HG03432 (cell line): ENCODE data around the gene GOLGA6L6.
"Not testable (repeated sequence)": the region's sequence is repeated elsewhere in the genome, so short reads cannot be mapped to it uniquely, and the experiment has no call there.

ENCODE experiments used
- ATAC-seq: cut with Tn5 transposase; IDR thresholded peaks from one replicate; pipeline ENCODE4 v1.9.1; 2021; ENCODE audit warnings: mild to moderate bottlenecking, moderate library complexity; ENCODE audit not compliant: unreplicated experiment

GOLGA6L6 gene, protein sequence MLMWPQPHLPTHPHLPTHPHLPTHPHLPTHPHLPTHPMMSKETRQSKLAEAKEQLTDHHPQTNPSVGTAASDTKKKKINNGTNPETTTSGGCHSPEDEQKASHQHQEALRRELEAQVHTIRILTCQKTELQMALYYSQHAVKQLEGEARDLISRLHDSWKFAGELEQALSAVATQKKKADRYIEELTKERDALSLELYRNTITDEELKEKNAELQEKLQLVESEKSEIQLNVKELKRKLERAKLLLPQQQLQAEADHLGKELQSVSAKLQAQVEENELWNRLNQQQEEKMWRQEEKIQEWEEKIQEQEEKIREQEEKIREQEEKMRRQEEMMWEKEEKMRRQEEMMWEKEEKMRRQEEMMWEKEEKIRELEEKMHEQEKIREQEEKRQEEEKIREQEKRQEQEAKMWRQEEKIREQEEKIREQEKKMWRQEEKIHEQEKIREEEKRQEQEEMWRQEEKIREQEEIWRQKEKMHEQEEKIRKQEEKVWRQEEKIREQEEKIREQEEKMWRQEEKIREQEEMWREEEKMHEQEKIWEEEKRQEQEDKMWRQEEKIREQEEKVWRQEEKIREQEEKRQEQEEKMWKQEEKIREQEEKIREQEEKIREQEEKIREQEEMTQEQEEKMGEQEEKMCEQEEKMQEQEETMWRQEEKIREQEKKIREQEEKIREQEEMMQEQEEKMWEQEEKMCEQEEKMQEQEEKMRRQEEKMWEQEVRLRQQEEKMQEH

DNA sequence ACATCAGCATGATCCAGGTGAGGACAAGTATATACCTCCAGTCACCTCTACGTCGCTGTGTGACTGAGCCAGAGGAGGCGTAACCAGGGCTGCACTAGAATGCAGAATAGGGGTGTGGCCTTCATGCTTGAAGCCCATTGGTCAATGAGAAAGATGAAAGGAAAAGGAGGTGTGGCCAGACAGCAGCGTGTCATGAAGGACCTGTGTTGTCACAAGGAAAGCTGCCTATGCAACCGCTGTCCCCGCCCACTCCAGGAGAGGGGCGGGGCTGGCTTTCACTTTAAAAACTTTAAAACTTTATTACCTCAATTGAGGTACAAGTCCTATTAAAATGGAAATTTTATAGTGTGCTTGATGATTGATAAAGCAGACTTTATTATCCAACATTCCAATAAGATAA is at the start of gene GOLGA6L6:
Gene GOLGA6L6 (minus strand): TSS at position 101 of the 400 bp plus-strand sequence. CDS start 91 bp downstream, at position 10.
- not testable (repeated sequence) for ATAC-seq

DNA sequence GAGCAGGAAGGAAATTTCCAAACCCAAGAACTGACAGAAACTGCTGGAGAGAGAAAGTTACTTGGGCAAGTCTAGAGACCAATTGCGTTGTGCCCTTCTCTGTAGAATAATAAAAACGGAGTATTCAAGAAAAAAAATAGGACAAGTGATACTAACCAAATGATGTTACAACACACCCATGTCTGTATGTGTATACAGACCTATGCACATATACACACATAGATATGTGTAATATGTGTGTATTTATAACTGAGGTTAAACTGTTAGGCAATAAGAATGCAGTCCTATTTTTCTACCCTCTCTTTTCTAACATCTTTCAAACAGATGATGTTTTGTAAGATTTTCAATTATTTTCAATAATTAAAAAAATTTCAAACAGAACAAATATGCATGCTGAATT is 48.5 kb upstream of the GOLGA6L6 start:
- ATAC-seq: not testable (repeated sequence)

DNA sequence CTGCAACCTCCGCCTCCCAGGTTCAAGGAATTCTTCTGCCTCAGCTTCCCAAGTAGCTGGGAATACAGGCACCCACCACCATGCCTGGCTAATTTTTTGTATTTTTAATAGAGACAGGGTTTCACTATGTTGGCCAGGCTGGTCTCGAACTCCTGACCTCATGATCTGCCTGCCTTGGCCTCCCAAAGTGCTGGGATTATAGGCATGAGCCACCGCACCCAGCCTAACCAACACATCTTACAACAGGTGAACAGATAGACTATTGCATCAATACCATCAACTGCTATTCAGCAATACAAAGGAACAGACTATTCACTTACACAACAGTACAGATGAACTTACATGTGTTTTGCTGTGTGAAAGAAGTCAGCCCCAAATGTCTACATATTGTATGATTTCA is 45.2 kb upstream of the GOLGA6L6 start:
- not testable (repeated sequence) for ATAC-seq

DNA sequence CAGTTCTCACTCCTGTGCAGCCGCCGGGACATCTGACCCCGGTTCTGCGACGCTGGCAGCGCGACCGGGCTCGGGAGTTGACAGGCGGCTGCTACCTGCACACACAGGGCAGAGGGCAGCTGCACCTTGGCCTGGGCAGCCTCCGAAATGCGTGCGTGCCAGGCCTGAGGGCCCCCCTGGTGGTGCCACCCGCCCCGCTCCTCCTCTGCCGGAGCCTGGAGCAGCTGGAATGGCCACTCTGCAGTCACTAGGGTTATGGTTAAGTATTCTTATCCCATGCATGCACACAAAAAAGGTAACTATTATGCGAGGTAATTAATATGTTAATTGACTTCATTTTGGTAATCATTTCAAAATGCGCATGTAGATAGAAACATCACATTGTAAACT is 41.1 kb upstream of the GOLGA6L6 start:
- not testable (repeated sequence) for ATAC-seq

DNA sequence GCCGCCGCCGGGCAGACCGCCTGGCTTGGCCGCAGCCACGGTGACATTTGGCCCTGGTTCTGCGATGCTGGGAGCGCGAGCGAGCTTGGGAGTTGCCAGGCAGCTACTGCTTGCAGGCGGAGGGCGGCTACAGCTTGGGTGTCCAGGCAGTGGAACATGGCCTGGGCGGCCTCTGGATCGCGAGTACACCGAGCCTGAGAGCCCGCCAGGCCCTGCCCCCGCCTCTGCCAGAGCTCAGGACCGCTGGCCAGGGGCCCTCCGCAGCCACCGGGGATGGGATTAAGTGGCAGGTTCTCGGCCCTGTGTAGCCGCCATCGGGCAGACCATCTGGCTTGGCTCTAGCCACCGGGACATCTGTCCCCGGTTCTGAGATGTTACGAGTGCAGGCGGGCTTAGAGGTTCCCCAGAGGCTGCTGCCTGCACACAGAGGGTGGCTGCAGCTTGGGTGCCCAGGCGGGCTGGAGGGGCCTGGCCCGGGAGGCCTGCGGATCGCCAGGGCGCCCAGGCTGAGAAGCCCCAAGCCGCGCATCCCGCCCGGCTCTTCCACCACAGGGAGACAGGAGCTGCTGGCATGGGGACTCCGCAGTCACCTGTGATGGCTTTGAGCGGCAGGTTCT is 40.6 kb upstream of the GOLGA6L6 start:
- not testable (repeated sequence) for ATAC-seq

DNA sequence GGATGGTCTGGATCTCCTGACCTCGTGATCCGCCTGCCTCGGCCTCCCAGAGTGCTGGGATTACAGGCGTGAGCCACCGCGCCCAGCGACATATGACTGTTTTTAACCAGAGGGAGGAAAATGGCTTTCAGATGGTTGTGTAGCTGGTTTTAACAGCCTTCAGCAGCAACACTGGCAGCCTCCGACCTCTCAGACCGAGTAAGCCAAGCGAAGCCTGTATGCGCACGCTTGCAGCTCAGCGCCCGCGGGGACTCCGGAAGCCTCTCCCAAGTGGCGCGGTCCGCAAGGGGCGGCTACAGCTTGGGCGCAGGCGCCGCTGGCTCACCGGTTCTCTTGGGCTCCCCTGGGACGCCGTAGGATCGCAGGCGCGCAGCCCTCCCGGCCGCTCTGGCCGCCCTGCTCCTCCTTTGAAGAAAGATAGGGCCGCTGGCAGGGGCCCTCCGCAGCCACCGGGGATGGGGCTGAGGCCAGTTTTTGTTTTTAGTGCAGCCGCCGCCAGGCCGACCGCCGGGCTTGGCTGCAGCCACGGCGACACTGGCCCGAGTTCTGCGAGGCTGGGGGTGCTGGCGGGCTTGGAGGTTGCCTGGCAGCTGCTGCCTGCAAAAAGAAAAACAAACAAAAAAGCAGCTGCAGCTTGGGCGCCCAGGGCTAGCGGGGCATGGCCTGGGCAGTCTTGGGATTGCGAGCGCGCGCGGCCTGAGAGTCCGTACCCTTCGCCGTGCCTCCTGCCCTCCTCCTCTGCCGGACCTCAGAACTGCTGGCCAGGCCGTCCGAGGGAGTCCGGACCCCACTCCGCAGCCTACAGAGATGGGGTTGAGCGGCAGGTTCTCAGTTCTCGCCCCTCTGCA is 39.9 kb upstream of the GOLGA6L6 start:
- not testable (repeated sequence) for ATAC-seq

DNA sequence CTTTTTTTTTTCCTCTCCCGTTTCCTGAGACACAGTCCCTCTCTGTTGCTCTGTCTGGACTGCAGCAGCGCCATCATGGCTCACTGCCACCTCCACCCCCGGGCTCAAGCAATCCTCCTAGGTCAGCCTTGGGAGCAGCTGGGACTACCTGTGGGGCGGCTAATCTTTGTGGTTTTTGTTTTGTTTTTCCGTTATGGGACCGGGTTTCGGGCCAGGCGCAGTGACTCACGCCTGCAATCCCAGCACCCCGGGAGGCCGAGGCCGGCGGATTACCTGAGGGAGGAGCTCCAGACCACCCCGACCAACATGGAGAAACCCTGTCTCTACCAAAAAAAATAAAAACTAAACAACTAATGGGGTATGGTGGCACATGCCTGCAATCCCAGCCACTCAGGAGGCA is 38.1 kb upstream of the GOLGA6L6 start:
- not testable (repeated sequence) for ATAC-seq

DNA sequence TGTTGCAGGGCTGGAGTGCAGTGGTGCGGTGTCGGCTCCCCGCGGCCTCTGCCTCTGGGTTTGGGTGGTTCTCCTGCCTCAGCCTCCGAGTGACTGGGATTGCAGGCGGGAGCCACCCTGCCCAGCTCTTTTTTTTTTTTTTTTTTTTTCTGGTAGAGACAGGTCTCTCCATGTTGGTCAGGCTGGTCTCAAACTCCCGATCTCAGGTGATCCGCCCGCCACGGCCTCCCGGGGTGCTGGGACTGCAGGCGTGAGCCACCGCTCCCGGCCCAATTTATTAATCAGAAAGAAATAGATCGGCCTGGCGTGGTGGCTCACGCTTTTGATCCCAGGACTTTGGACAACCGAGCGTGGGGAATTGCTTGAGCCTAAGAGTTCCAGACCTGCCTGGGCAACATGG is 9.7 kb upstream of the GOLGA6L6 start:
- not testable (repeated sequence) for ATAC-seq

DNA sequence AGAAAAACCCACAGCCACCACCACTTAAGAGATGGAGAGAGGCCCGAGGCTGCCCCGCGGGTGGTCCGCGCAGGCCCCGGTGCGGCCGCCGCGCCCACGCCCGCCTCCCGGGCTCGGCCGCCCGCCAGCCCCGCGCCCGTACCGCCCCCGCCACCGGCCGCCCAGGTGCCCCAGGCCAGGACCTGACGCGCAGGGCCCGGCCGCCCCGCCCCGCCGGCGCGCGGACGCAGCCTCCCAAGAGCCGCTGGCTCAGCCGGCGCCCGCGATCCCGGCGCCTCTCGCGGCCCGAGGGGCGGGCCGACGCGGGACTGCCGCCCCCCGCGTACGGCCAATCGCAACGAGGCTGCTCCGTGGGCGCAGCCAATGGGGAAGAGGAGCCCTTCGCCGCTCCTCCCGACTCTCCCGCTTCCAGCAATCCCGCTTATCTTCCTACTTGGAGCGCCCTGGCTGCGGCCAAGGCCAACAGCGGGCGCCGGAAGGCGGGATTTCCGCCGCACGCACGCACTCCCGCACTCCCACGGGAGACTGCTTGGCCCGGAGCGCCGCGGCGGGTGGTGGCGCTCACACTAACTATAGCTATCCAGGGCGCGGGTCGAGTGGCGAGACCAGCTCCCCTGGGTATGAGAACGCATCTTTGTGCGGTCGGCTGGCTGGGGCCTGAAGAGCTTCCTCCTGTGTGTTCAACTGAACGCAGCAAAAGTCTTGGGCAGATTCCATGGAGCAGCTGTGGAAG is 35.5 kb downstream of the GOLGA6L6 start:
- ATAC-seq: not testable (repeated sequence)

DNA sequence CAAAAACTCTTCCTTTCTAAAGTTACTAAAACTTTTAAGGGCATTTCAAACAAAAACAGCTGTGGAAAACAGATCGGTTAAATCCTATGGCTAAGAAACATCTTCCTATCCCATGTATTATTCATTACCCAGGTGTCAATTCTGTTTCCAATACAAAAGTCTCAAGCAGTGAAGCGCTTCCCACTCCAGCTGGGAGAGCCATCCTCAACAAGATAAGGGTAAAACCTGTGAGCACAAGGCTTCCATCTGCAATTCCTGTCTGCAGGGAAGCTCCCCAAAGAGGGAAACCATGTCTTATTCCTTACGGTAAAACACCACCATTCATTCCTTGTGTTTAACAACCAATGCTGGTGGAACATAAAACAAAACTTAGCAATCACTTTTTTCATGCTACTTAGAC is 38.8 kb downstream of the GOLGA6L6 start:
- not testable (repeated sequence) for ATAC-seq

DNA sequence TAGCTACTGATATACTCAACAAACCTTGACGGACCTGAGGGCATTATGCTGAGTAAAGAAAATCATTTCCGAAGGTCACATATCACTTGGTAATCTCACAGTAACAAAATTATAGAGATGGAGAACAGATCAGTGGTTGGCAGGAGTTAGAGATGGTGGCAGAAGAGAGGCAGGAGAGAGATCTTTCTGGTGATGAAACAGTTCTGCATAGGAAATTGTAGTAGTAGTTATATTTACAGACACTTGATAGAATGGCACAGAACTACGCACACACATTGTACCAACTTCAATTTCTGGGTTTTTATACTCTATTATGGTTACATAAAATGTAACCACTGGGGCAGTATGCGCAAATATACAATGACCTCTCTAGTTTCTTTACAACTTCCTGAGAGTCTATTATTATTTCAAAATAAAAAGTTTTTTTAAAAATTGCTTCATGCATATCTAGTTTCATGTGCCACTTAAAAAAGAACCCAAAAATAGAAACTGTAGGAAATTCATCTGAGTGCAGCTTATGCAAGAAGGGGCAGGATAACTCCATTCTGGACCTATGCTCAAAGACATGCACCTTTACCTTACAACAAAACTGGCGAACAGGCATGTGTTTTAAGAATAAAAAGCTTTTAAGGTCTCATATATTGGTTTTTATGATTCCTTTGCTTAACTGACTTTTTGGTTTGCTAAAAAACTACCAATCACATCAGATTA is 39.9 kb downstream of the GOLGA6L6 start:
- ATAC-seq: not testable (repeated sequence)

DNA sequence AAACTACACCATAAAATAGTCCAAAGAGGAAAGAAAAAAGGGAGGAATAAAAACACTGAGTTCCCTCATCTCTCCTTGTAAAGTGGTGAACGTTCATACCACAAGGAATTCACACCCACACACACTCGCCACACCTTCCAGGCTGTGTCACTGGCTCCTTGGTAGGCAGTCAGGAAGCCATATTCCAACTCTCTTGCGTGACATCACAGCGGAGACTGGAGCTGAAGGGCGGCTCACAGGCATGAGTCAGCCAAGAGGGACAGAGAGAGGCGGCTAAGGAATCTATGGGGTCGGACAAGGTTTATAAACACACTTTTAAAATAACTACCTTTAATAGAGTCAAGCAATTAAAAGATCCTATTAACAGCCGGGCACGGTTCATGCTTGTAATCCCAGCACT is 43.8 kb downstream of the GOLGA6L6 start:
- not testable (repeated sequence) for ATAC-seq

DNA sequence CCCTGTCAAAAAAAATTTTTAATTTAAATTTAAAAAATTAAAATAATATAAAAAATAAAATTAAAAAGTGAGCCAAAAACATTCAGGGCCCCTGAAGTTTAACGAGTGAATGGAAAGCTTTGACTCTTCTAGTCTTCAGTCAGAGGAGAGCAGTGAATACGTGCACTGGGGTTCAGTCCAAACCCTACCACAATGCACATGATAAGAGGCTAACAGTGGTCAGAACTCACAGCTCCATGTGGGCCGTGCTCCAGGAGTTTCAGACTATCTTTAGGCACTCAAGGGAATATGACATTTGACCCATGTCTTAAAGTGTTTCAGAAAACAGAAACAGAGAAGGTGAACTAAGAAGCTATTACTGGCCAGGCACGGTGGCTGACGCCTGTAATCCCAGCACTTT is 48.6 kb downstream of the GOLGA6L6 start:
- not testable (repeated sequence) for ATAC-seq

DNA sequence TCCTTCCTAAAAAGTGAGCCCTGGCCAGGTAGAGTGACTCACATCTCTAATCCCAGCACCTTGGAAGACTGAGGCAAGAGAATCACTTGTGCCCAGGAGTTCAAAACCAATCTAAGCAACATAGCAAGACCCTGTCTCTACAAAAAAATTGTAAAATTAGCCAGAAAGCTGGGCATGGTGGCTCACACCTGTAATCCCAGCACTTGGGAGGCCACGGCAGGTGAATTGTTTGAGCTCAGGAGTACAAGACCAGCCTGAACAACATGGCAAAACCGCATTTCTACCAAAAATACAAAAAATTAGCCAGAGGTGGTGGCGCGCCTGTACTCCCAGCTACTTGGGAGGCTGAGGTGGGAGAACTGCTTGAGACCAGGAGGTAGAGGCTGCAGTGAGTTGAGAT is 49.0 kb downstream of the GOLGA6L6 start:
- not testable (repeated sequence) for ATAC-seq

DNA sequence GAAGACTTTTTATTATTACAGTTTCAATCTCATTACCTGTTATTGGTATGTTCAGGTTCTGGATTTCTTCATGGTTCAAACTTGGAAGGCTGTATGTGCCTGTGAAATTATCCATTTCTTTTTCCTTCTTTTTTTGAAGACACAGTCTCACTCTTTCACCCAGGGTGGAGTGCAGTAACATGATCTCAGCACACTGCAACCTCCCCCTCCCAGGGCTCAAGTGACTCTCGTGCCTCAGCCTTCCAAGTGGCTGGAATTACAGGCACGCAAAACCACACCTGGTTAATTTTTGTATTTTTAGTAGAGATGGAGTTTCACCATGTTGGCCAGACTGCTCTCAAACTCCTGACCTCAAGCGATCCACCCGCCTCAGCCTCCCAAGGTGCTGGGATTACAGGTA is 52.3 kb downstream of the GOLGA6L6 start:
- not testable (repeated sequence) for ATAC-seq
